GM23338 (cell line): ENCODE results near the gene VDR. TPM values are rescaled to one million over a fixed set of nuclear protein-coding genes. Genes with fewer than 3 reads are reported as not detected.

Experiments
- ATAC-seq: fragments of 200-7000 bp; cut with Tn5 transposase; 3 replicates; pipeline ENCODE4 v1.9.1; 2020
- DNase-seq: peaks from one replicate; pipeline ENCODE4 v3.0.0-alpha.2; 2015; ENCODE audit warnings: low spot score
- H2AFZ ChIP-seq: fragments of 200-600 bp; sonication (generic); 2 replicates; pipeline ENCODE4 v1.8.0; 2016; ENCODE audit warnings: antibody characterized with exemption, mild to moderate bottlenecking, moderate library complexity
- H3F3A ChIP-seq: fragments of 200-600 bp; sonication (generic); replicated peaks from 2 replicates; pipeline ENCODE4 v1.8.0; 2017; ENCODE audit warnings: antibody characterized with exemption, mixed run types, low read depth
- H3K27ac ChIP-seq: fragments of 200-600 bp; sonication (generic); 2 replicates; pipeline ENCODE4 v1.6.1; 2016; ENCODE audit warnings: low read depth
- H3K27me3 ChIP-seq: fragments of 200-600 bp; sonication (generic); 2 replicates; pipeline ENCODE4 v1.8.0; 2016; ENCODE audit warnings: mild to moderate bottlenecking, mixed run types, moderate library complexity; ENCODE audit not compliant: insufficient read depth
- H3K36me3 ChIP-seq: fragments of 200-600 bp; sonication (generic); 2 replicates; pipeline ENCODE4 v1.8.0; 2016; ENCODE audit warnings: mild to moderate bottlenecking; ENCODE audit not compliant: insufficient read depth
- H3K4me1 ChIP-seq: fragments of 200-600 bp; sonication (generic); 2 replicates; pipeline ENCODE4 v1.8.0; 2016; ENCODE audit warnings: mild to moderate bottlenecking, moderate library complexity; ENCODE audit not compliant: insufficient read depth
- H3K4me2 ChIP-seq: fragments of 200-600 bp; sonication (generic); 2 replicates; pipeline ENCODE4 v1.7.1; 2017; ENCODE audit warnings: mixed run types
- H3K4me3 ChIP-seq: fragments of 200-600 bp; sonication (generic); 2 replicates; pipeline ENCODE4 v1.6.1; 2016; ENCODE audit warnings: mixed run types
- H3K79me2 ChIP-seq: fragments of 200-600 bp; sonication (generic); replicated peaks from 2 replicates; pipeline ENCODE4 v1.8.0; 2017; ENCODE audit warnings: mild to moderate bottlenecking; ENCODE audit not compliant: insufficient read depth
- H3K9me2 ChIP-seq: fragments of 200-600 bp; sonication (generic); 2 replicates; pipeline ENCODE4 v1.8.0; 2017; ENCODE audit not compliant: insufficient read depth
- H4K20me1 ChIP-seq: fragments of 200-600 bp; sonication (generic); replicated peaks from 2 replicates; pipeline ENCODE4 v1.8.0; 2017; ENCODE audit warnings: mild to moderate bottlenecking; ENCODE audit not compliant: insufficient read depth
- H3K27ac Mint-ChIP-seq: 2 replicates; pipeline ENCODE4 v1.8.0; 2020; ENCODE audit warnings: inconsistent platforms, mild to moderate bottlenecking, moderate library complexity, mixed read lengths
- H3K27me3 Mint-ChIP-seq: 3 replicates; pipeline ENCODE4 v1.8.0; 2022; ENCODE audit warnings: low read depth, mild to moderate bottlenecking, moderate library complexity, mixed read lengths, inconsistent platforms; ENCODE audit not compliant: insufficient read depth, poor library complexity
- H3K36me3 Mint-ChIP-seq: 3 replicates; pipeline ENCODE4 v1.8.0; 2021; ENCODE audit warnings: low read depth, mild to moderate bottlenecking, inconsistent platforms, moderate library complexity, mixed read lengths
- H3K4me1 Mint-ChIP-seq: 3 replicates; pipeline ENCODE4 v1.8.0; 2020; ENCODE audit warnings: mild to moderate bottlenecking, inconsistent platforms, mixed read lengths
- H3K4me3 Mint-ChIP-seq: 3 replicates; pipeline ENCODE4 v1.8.0; 2021; ENCODE audit warnings: moderate library complexity, mild to moderate bottlenecking, inconsistent platforms, mixed read lengths
- H3K9me3 Mint-ChIP-seq: 3 replicates; pipeline ENCODE4 v1.8.0; 2020; ENCODE audit warnings: moderate library complexity, mild to moderate bottlenecking, inconsistent platforms, mixed read lengths
- ETS1 ChIP-seq: IDR thresholded peaks from 2 replicates; pipeline ENCODE4 v1.6.1; 2016; ENCODE audit warnings: antibody characterized with exemption
- EZH2 ChIP-seq: fragments of 200-600 bp; sonication (generic); IDR thresholded peaks from one replicate; pipeline ENCODE4 v1.8.0; 2017; ENCODE audit warnings: antibody characterized with exemption, mild to moderate bottlenecking, low read depth; ENCODE audit not compliant: unreplicated experiment
- EZH2phosphoT487 ChIP-seq: fragments of 200-600 bp; sonication (generic); IDR thresholded peaks from one replicate; pipeline ENCODE4 v1.8.1; 2018; ENCODE audit warnings: antibody characterized with exemption; ENCODE audit not compliant: unreplicated experiment
- JUNB ChIP-seq: IDR thresholded peaks from one replicate; pipeline ENCODE4 v1.6.1; 2016; ENCODE audit warnings: antibody characterized with exemption; ENCODE audit not compliant: unreplicated experiment
- NANOG ChIP-seq: IDR thresholded peaks from 2 replicates; pipeline ENCODE4 v1.6.1; 2016; ENCODE audit warnings: antibody characterized with exemption, borderline replicate concordance
- STAT1 ChIP-seq: IDR thresholded peaks from one replicate; pipeline ENCODE4 v1.6.1; 2016; ENCODE audit warnings: antibody characterized with exemption; ENCODE audit not compliant: unreplicated experiment
- ZNF331 ChIP-seq: fragments of 250-450 bp; sonication (Bioruptor Pico); IDR thresholded peaks from 2 replicates; pipeline ENCODE4 v1.5.0; 2020; ENCODE audit warnings: low read depth, mild to moderate bottlenecking, moderate library complexity
- polyA plus RNA-seq: library from polyadenylated mRNA; unstranded; fragments of >200 nt; fragmentation: Nextera tagmentation; extraction: Ambion mirVana; gene quantifications from 2 replicates; pipeline ENCODE4 v1.2.1, GENCODE V29; 2016
- total RNA-seq: library from RNA; depleted of rRNA; stranded (reverse); fragments of >200 nt; shearing (Covaris generic); gene quantifications from 2 replicates; pipeline ENCODE4 v1.2.3, GENCODE V29; 2014
- TF ChIP-seq, protein P1 (sequence below): IDR thresholded peaks from one replicate; pipeline ENCODE4 v1.6.1; 2018; ENCODE audit warnings: antibody characterized with exemption; ENCODE audit not compliant: unreplicated experiment
- TF ChIP-seq, protein P2 (sequence below), 2 experiments: fragments of 200-600 bp in 1 of 2; sonication (generic) in 1 of 2; conservative IDR thresholded peaks; 2 replicates each; pipeline versions ENCODE4 v1.5.1 to v1.6.1; 2016 to 2017; ENCODE audit warnings: antibody characterized with exemption in 2 of 2, low read depth in 2 of 2, mild to moderate bottlenecking in 2 of 2, moderate library complexity in 1 of 2

Gene VDR
- total and polyA plus RNA-seq, 2 experiments from 2014 or later = 0.37 to 1.4 TPM

DNA sequence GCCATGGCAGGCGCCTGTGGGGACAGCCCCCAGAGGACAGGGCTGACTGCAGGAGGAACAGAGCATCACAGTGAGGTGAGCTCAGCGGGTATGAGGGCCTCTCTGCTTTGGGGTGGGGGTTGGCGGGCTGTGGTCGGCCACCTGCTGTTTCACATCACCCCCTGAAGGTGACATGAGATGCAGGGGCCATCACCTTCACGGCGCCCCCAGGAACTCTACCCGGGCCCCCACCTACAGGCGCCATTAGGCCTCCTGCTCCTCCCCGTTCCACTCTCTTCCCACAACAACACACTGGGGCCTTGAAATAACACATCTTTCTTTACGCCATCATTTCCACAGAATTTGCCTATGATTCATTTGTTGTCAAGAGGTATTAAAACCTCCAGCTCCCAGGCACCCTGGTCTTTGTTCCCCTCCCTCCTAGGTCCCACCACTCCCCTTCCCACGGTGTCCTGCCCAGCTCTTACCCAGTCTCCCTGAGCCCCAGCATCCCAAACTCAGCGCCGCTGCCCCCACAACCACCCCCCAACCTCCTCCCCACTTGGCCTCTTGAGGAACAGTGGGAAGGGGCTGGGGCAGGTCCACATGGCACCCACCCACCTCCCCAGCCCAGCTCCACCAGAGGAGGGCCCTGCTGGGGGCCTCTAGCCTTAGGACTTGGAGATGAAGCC is 72.4 kb downstream of the VDR start (continued):
- TF ChIP-seq, protein P1, sequence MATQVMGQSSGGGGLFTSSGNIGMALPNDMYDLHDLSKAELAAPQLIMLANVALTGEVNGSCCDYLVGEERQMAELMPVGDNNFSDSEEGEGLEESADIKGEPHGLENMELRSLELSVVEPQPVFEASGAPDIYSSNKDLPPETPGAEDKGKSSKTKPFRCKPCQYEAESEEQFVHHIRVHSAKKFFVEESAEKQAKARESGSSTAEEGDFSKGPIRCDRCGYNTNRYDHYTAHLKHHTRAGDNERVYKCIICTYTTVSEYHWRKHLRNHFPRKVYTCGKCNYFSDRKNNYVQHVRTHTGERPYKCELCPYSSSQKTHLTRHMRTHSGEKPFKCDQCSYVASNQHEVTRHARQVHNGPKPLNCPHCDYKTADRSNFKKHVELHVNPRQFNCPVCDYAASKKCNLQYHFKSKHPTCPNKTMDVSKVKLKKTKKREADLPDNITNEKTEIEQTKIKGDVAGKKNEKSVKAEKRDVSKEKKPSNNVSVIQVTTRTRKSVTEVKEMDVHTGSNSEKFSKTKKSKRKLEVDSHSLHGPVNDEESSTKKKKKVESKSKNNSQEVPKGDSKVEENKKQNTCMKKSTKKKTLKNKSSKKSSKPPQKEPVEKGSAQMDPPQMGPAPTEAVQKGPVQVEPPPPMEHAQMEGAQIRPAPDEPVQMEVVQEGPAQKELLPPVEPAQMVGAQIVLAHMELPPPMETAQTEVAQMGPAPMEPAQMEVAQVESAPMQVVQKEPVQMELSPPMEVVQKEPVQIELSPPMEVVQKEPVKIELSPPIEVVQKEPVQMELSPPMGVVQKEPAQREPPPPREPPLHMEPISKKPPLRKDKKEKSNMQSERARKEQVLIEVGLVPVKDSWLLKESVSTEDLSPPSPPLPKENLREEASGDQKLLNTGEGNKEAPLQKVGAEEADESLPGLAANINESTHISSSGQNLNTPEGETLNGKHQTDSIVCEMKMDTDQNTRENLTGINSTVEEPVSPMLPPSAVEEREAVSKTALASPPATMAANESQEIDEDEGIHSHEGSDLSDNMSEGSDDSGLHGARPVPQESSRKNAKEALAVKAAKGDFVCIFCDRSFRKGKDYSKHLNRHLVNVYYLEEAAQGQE = no peak
- TF ChIP-seq NANOG (no peak), ZNF331 (no peak), EZH2phosphoT487 (no peak)

DNA sequence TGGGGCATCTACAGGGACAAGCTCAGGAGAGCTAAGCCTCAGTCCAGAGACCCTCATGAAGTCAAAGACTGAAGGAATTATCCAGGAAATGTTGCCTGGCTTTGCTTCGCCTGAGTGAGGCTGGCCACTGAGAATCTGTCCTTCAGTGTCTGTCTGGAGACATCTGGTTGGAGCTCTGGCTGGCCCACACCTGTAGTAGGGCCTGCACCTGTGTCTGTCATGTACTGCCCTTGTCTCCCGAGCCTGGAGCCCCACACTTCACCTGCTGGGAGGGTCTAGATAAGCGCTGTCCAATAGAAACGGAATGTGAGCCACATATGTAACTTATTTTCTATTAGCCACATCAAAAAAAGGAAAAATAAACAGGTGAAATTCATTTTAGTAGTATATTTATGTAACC is 75.2 kb downstream of the VDR start:
- no peaks in the 10 kb centered on the region for H3K27me3 ChIP-seq
- no peak for ATAC-seq
- peaks cover 22% of the 10 kb centered on the region for H3K4me1 ChIP-seq
- no peak overlapping the region for H3K4me2 ChIP-seq
- no peaks in the 10 kb centered on the region for H3K79me2 ChIP-seq
- peaks cover 8% of the 10 kb centered on the region for H3K27me3 Mint-ChIP-seq
- H3K9me3 Mint-ChIP-seq = no peaks in the 10 kb centered on the region; the same call in 2 of the 3 replicates
- H3F3A ChIP-seq = no peaks in the 10 kb centered on the region
- no peak overlapping the region for H3K27ac ChIP-seq
- H2AFZ ChIP-seq = peak overlapping the region; percentile 94
- H3K27ac Mint-ChIP-seq = no peak overlapping the region; the same call in 1 of the 2 replicates
- H3K4me3 Mint-ChIP-seq = no peak overlapping the region
- H3K36me3 Mint-ChIP-seq = no peaks in the 10 kb centered on the region
- TF ChIP-seq, protein P2, sequence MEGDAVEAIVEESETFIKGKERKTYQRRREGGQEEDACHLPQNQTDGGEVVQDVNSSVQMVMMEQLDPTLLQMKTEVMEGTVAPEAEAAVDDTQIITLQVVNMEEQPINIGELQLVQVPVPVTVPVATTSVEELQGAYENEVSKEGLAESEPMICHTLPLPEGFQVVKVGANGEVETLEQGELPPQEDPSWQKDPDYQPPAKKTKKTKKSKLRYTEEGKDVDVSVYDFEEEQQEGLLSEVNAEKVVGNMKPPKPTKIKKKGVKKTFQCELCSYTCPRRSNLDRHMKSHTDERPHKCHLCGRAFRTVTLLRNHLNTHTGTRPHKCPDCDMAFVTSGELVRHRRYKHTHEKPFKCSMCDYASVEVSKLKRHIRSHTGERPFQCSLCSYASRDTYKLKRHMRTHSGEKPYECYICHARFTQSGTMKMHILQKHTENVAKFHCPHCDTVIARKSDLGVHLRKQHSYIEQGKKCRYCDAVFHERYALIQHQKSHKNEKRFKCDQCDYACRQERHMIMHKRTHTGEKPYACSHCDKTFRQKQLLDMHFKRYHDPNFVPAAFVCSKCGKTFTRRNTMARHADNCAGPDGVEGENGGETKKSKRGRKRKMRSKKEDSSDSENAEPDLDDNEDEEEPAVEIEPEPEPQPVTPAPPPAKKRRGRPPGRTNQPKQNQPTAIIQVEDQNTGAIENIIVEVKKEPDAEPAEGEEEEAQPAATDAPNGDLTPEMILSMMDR (conservative IDR thresholded peaks at IDR 0.05; ENCODE audit: low read depth in 2 of 2) = no peak
- no peak for TF ChIP-seq JUNB
- no peak for TF ChIP-seq EZH2phosphoT487
- TF ChIP-seq STAT1 = no peak
- no peak for TF ChIP-seq EZH2
- TF ChIP-seq ETS1 = no peak
- TF ChIP-seq, protein P1 = no peak
- no peak for TF ChIP-seq ZNF331
- no peaks in the 10 kb centered on the region for H3K9me2 ChIP-seq
- DNase-seq = no peak
- H3K4me3 ChIP-seq = no peak overlapping the region
- no peaks in the 10 kb centered on the region for H3K36me3 ChIP-seq
- peaks cover 38% of the 10 kb centered on the region for H3K4me1 Mint-ChIP-seq
- no peaks in the 10 kb centered on the region for H4K20me1 ChIP-seq
